OCI-LY7 (cell line): ENCODE data around the gene HYOU1. TPM values are rescaled to one million over a fixed set of nuclear protein-coding genes. Genes with fewer than 3 reads are reported as not detected.

ENCODE experiments used
- BruUV-seq: library from RNA; stranded (reverse); fragments of 400-500 nt; replicated peaks from 2 replicates; lab custom pipeline; 2021; lab: Mats Ljungman, UMichigan
- CTCF ChIA-PET: fragments of 300-600 bp; sonication (Branson Sonifier 250); formaldehyde crosslinking; loops from one replicate; lab custom pipeline; 2022; ENCODE audit warnings: antibody characterized with exemption; ENCODE audit not compliant: unreplicated experiment; lab: Charles Lee
- POLR2A ChIA-PET: fragments of 300-600 bp; sonication (Branson Sonifier 250); formaldehyde crosslinking; loops from one replicate; lab custom pipeline; 2022; ENCODE audit warnings: antibody characterized with exemption; lab: Charles Lee
- DNase-seq: peaks from one replicate; pipeline ENCODE4 v3.0.0-alpha.2; 2015; ENCODE audit warnings: low spot score
- H2AFZ ChIP-seq: fragments of 200-600 bp; sonication (generic), shearing (Covaris generic); 2 replicates; pipeline ENCODE4 v1.6.1; 2014; ENCODE audit warnings: mild to moderate bottlenecking, antibody characterized with exemption, low read length, moderate library complexity
- H3K27ac ChIP-seq: fragments of 200-600 bp; sonication (generic); 2 replicates; pipeline ENCODE4 v1.5.1; 2014; ENCODE audit warnings: mixed run types, low read depth, mild to moderate bottlenecking, moderate library complexity, low read length, inconsistent platforms; ENCODE audit not compliant: poor library complexity, severe bottlenecking
- H3K36me3 ChIP-seq: fragments of 200-600 bp; sonication (generic); 2 replicates; pipeline ENCODE4 v1.6.1; 2014; ENCODE audit warnings: mild to moderate bottlenecking, antibody characterized with exemption, low read length, moderate library complexity, mixed read lengths; ENCODE audit not compliant: insufficient read depth
- H3K4me1 ChIP-seq: fragments of 200-600 bp; sonication (generic); 2 replicates; pipeline ENCODE4 v1.5.1; 2014; ENCODE audit warnings: mild to moderate bottlenecking, low read length; ENCODE audit not compliant: insufficient read depth, poor library complexity, severe bottlenecking
- H3K4me2 ChIP-seq: fragments of 200-600 bp; sonication (generic); 2 replicates; pipeline ENCODE4 v1.6.1; 2014; ENCODE audit warnings: mild to moderate bottlenecking, low read length
- H3K4me3 ChIP-seq: fragments of 200-600 bp; sonication (generic); 2 replicates; pipeline ENCODE4 v1.5.1; 2014; ENCODE audit warnings: mild to moderate bottlenecking, low read depth, low read length; ENCODE audit not compliant: poor library complexity, severe bottlenecking
- H3K79me2 ChIP-seq: fragments of 200-600 bp; sonication (generic); 2 replicates; pipeline ENCODE4 v1.6.1; 2016; ENCODE audit warnings: low read depth, mild to moderate bottlenecking, low read length, moderate library complexity, mixed read lengths; ENCODE audit not compliant: insufficient read depth
- H3K9me2 ChIP-seq: fragments of 200-600 bp; sonication (generic); 2 replicates; pipeline ENCODE4 v1.6.1; 2016; ENCODE audit warnings: mild to moderate bottlenecking, low read length, mixed read lengths; ENCODE audit not compliant: insufficient read depth
- H3K9me3 ChIP-seq: fragments of 200-600 bp; sonication (generic); 2 replicates; pipeline ENCODE4 v1.6.1; 2014; ENCODE audit warnings: mild to moderate bottlenecking, mixed run types, low read length, mixed read lengths
- H4K20me1 ChIP-seq: fragments of 200-600 bp; sonication (generic); 2 replicates; pipeline ENCODE4 v1.6.1; 2014; ENCODE audit warnings: mild to moderate bottlenecking, antibody characterized with exemption, low read length, moderate library complexity, mixed read lengths; ENCODE audit not compliant: insufficient read depth
- CTCF ChIP-seq: fragments of 200-600 bp; sonication (generic); conservative IDR thresholded peaks from 2 replicates; pipeline ENCODE4 v1.5.1; 2014; ENCODE audit warnings: mild to moderate bottlenecking, antibody characterized with exemption, low read length, moderate library complexity, mixed read lengths
- EZH2phosphoT487 ChIP-seq: fragments of 200-600 bp; sonication (generic); IDR thresholded peaks from 2 replicates; pipeline ENCODE4 v1.6.1; 2018; ENCODE audit warnings: low read depth, borderline replicate concordance, mild to moderate bottlenecking, mixed run types, antibody characterized with exemption, low read length, moderate library complexity, mixed read lengths
- intact Hi-C: fragments of 100-400 bp; cut with micrococcal nuclease; formaldehyde crosslinking; loops from one replicate; pipeline ENCODE4 v1.10.0; 2022; ENCODE audit not compliant: unreplicated experiment
- total RNA-seq, 2 experiments: library from RNA; depleted of rRNA in 1 of 2; stranded (reverse); fragments of >200 nt in 1 of 2; shearing (Covaris generic) in 1 of 2; gene quantifications; 2 replicates each; pipeline ENCODE4 v1.2.3, GENCODE V29; 2014 to 2022

HYOU1 gene
- total RNA-seq, 2 experiments from 2014 or later: 86.6 to 117 TPM

GRCh38 chr11:119016216-119017009 is 40.6 kb downstream of the HYOU1 start:
- Histone ChIP-seq H3K9me2 (no peaks in the 10 kb centered on the region), H3K36me3 (peaks cover 78% of the 10 kb centered on the region), H4K20me1 (peaks cover 29% of the 10 kb centered on the region; the same call in 1 of the 2 replicates), H3K27ac (peak overlapping the region; percentile 90), H3K4me2 (peak overlapping the region; percentile 84), H3K9me3 (no peaks in the 10 kb centered on the region), H3K4me1 (peaks cover 29% of the 10 kb centered on the region), H3K79me2 (peaks cover 64% of the 10 kb centered on the region), H2AFZ (no peak overlapping the region), H3K4me3 (peak overlapping the region; percentile 81)
- no peak for DNase-seq
- intact Hi-C loops: no loop called here
- TF ChIP-seq EZH2phosphoT487: no peak
- no peak for TF ChIP-seq CTCF
- BruUV-seq: no TSS peak
- POLR2A ChIA-PET: interaction anchor here (0.6 to 2.3 kb wide), 5 partner anchors 14 to 317 kb away, joined by 4 to 10 read pairs (median 5); partner anchors contain the start of genes CENATAC and SLC37A4
- CTCF ChIA-PET: interaction anchor here (0.6 kb wide), 1 partner anchor 12 kb away, joined by 3 read pairs; no protein-coding TSS in a partner anchor

DNA sequence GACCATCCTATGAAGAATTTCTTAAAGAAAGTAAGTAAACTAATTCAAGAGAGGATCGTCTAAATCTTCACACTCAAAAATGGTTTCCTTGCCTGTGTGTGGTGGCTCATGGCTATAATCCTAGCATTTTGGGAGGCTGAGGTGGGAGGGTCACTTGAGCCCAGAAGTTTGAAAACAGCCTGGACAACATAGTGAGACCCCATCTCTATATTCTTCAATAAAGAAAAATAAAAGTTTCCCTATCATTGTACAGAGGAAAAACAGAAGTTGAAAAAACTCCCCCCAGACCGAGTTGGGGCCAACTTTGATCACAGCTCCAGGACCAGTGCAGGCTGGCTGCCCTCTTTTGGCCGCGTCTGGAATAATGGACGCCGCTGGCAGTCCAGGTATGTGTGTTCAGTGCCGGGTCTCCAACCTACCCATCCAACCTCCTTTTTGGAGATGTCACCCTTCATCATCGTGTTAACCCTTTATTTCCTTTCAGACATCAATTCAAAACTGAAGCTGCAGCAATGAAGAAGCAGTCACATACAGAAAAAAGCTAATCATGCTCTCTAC is 41.9 kb downstream of the HYOU1 start:
- no peaks in the 10 kb centered on the region for H3K9me2 ChIP-seq
- POLR2A ChIA-PET: interaction anchor here (0.7 to 2.3 kb wide), 8 partner anchors 9 to 92 kb away, joined by 3 to 10 read pairs (median 4); partner anchors contain the start of genes C2CD2L, CENATAC and SLC37A4
- H3K4me2 ChIP-seq: peak overlapping the region; percentile 84; the same call in 1 of the 2 replicates
- H3K36me3 ChIP-seq: peaks cover 78% of the 10 kb centered on the region
- no peak overlapping the region for H3K27ac ChIP-seq
- no peak overlapping the region for H2AFZ ChIP-seq
- intact Hi-C loops: no loop called here
- no peaks in the 10 kb centered on the region for H3K9me3 ChIP-seq
- peaks cover 21% of the 10 kb centered on the region for H3K4me1 ChIP-seq
- no peak for DNase-seq
- CTCF ChIA-PET: no interaction called here
- TF ChIP-seq EZH2phosphoT487: no peak
- TF ChIP-seq CTCF: peak; percentile 49
- H3K79me2 ChIP-seq: peaks cover 52% of the 10 kb centered on the region
- BruUV-seq: no TSS peak
- peaks cover 27% of the 10 kb centered on the region; the same call in 1 of the 2 replicates for H4K20me1 ChIP-seq
- H3K4me3 ChIP-seq: no peak overlapping the region
